A549 (cell line): ENCODE measurements around the gene CDC45.

Experiments used
- BHLHE40 ChIP-seq: IDR thresholded peaks from 2 replicates; pipeline ENCODE4 v1.6.1; 2012; ENCODE audit warnings: low read depth, low read length, inconsistent platforms
- CHD4 ChIP-seq: fragments of 200-600 bp; sonication (generic); IDR thresholded peaks from 2 replicates; pipeline ENCODE4 v1.6.1; 2016; ENCODE audit warnings: antibody characterized with exemption, mild to moderate bottlenecking, borderline replicate concordance
- CTCF ChIP-seq: fragments of >200 bp; sonication (Bioruptor Twin); formaldehyde crosslinking; IDR thresholded peaks from 3 replicates; pipeline ENCODE4 v1.5.1; 2016
- EP300 ChIP-seq, 2 experiments: fragments of >200 bp; sonication (Bioruptor Twin); formaldehyde crosslinking; IDR thresholded peaks; 2 replicates in 1 of 2; 3 replicates in 1 of 2; pipeline ENCODE4 v1.6.1; 2016 to 2017
- ESRRA ChIP-seq: fragments of 150-350 bp; IDR thresholded peaks from 2 replicates; pipeline ENCODE4 v1.6.1; 2014; ENCODE audit warnings: mild to moderate bottlenecking, low read length, borderline replicate concordance
- MAZ ChIP-seq: fragments of 150-350 bp; IDR thresholded peaks from 2 replicates; pipeline ENCODE4 v1.6.1; 2014; ENCODE audit warnings: antibody characterized with exemption, low read depth, low read length, borderline replicate concordance
- NFE2L2 ChIP-seq: fragments of 150-350 bp; conservative IDR thresholded peaks from 2 replicates; pipeline ENCODE4 v1.6.1; 2014; ENCODE audit warnings: low read length
- POLR2A ChIP-seq: IDR thresholded peaks from 2 replicates; pipeline ENCODE4 v1.6.1; 2012; ENCODE audit warnings: mild to moderate bottlenecking, low read length
- RAD21 ChIP-seq, 2 experiments: fragments of >200 bp in 1 of 2; sonication (Bioruptor Twin) in 1 of 2; formaldehyde crosslinking in 1 of 2; IDR thresholded peaks in 1 of 2; conservative IDR thresholded peaks in 1 of 2; 2 replicates in 1 of 2; 3 replicates in 1 of 2; pipeline ENCODE4 v1.6.1; 2012 to 2018; ENCODE audit warnings: inconsistent platforms in 1 of 2

GRCh38 chr22:19451570-19451969 is 28.1 kb upstream of the CDC45 start:
- TF ChIP-seq NFE2L2, result no peak
- TF ChIP-seq CHD4, result no peak
- TF ChIP-seq ESRRA, result no peak
- TF ChIP-seq CTCF, result no peak
- no peak for TF ChIP-seq BHLHE40
- no peak for TF ChIP-seq EP300 (IDR thresholded peaks at IDR 0.05)
- TF ChIP-seq MAZ, result no peak
- TF ChIP-seq POLR2A, result no peak
- TF ChIP-seq RAD21 (conservative IDR thresholded peaks at IDR 0.05 in 1 of 2, IDR thresholded peaks at IDR 0.05 in 1 of 2), result no peak
